GM21786 (cell line): Measurements from ENCODE around the gene KLF17.

Source experiments
- ATAC-seq: cut with Tn5 transposase; IDR thresholded peaks from one replicate; pipeline ENCODE4 v1.9.1; 2021; ENCODE audit not compliant: unreplicated experiment

KLF17 gene

GRCh38 chr1:44151808-44152207 is 33.2 kb downstream of the KLF17 start:
- no peak for ATAC-seq

- no peak for ATAC-seq
Measured at GRCh38 chr1:44152692-44153091, 34.1 kb downstream of the KLF17 start.

GRCh38 chr1:44154049-44154448 is 35.4 kb downstream of the KLF17 start:
- no peak for ATAC-seq

- no peak for ATAC-seq
Measured at GRCh38 chr1:44157903-44158302, 39.3 kb downstream of the KLF17 start.

GRCh38 chr1:44158871-44159270 is 40.2 kb downstream of the KLF17 start:
- ATAC-seq = no peak

GRCh38 chr1:44161546-44161945 is 42.9 kb downstream of the KLF17 start:
- no peak for ATAC-seq

GRCh38 chr1:44168520-44169098 is 50.0 kb downstream of the KLF17 start:
- no peak for ATAC-seq

- no peak for ATAC-seq
Measured at GRCh38 chr1:44170281-44170823, 51.7 kb downstream of the KLF17 start.

GRCh38 chr1:44174630-44175029 is 56.0 kb downstream of the KLF17 start:
- ATAC-seq = no peak
